Hepatocyte (in vitro differentiated cells): Measurements from ENCODE around the gene GHR.

Experiments used
- CTCF ChIP-seq: fragments of 200-600 bp; sonication (generic); IDR thresholded peaks from 2 replicates; pipeline ENCODE4 v1.5.1; 2016; ENCODE audit warnings: antibody characterized with exemption, mild to moderate bottlenecking; ENCODE audit not compliant: poor library complexity
- EZH2 ChIP-seq: fragments of 200-600 bp; sonication (generic); IDR thresholded peaks from 2 replicates; pipeline ENCODE4 v1.6.1; 2016; ENCODE audit warnings: antibody characterized with exemption, mild to moderate bottlenecking, borderline replicate concordance
- EZH2phosphoT487 ChIP-seq: fragments of 200-600 bp; sonication (generic); IDR thresholded peaks from one replicate; pipeline ENCODE4 v1.6.1; 2018; ENCODE audit warnings: antibody characterized with exemption, mild to moderate bottlenecking, low read depth, moderate library complexity; ENCODE audit not compliant: unreplicated experiment, severe bottlenecking

GRCh38 chr5:42749020-42749419 is 325.8 kb downstream of the GHR start:
- no peak for TF ChIP-seq CTCF
- no peak for TF ChIP-seq EZH2
- no peak for TF ChIP-seq EZH2phosphoT487
